SKM-1 treated with dmso at 0.1 percent for 144 hours (cell line): ENCODE measurements around the gene CCNO.

Experiments used
- DNase-seq: peaks from one replicate; lab custom pipeline; 2025; ENCODE audit not compliant: unreplicated experiment; lab: John Stamatoyannopoulos, UW

CCNO gene

DNA sequence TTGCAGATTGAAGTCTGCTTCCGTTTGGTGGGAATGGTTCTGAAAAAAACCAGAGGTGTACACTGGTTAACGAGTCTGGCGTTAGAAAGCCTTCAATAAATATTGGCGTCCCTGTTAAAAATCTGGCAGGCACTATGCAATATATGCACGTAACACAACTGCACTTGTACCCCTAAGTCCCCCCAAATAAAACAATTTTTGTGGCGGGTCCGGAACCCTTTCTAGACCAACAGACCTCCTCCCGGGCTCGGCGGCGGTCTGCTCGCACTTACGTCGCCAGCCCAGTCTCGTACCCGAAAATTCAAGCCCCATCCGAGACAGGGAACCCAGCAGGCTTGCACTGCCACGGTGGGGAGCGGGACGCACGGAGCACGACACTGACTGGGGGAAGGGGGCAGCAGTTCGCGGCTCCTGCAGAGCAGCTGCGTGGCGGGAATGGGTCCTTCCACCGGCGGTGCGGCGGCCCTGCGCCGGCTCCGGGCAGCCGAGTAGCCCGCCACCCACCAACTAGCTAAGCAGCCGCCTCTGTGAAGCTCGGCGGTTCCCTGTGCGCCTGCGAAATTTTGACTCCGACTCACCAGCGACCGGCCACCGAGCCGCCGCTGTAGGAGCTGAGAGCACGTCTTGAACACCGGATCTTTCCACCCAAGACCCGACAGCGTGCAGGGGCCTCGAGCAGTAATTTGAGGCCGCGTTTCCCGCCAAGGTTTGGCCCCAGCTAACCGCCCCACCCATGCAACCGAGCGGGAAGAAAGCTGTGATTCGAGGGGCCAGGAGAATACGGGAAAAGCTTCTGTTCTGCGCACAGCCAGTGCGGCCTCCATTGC, 10.2 kb downstream of the CCNO start:
- no peak for DNase-seq

DNA sequence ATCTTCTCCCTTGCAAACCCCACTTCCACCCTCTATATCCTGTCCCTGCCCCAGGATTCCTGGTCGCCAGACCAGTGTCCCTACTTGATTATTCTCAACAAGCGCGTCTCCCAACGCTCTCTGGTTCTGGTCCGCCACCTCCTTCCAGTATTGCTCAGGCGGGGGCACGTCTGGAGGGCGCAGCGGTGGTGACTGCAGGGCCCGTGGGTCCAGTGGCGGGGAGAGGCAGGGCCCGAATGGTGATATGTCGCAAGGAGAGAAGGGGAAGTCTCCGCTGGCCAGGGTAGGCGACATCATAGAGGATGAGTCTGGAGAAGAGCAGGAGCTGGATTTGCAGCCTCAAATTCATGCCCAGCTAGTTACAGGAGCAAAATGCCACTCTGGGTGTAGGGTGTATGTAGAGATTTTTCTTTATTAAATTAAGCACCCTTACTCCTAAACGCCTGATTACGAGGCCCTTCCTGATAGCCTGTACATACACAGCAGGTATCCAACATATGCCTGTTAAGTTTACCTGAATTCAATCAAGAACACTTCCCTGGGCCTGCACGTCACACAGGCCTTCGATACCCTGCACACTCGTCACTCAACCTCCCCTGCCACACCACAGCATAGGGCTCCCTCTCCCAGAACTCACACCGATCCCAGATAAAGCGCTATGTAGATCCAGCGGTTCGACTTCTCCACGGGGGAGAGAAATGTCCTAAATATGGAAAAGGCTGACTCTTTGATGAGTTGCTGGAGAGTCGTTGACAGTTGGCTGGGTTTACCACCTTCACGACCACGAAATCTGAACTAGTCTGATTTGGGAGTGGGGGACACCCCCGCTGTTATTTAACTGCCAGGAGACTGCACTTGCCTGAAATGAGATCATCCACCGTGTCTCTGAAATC, 11.1 kb downstream of the CCNO start:
- no peak for DNase-seq

DNA sequence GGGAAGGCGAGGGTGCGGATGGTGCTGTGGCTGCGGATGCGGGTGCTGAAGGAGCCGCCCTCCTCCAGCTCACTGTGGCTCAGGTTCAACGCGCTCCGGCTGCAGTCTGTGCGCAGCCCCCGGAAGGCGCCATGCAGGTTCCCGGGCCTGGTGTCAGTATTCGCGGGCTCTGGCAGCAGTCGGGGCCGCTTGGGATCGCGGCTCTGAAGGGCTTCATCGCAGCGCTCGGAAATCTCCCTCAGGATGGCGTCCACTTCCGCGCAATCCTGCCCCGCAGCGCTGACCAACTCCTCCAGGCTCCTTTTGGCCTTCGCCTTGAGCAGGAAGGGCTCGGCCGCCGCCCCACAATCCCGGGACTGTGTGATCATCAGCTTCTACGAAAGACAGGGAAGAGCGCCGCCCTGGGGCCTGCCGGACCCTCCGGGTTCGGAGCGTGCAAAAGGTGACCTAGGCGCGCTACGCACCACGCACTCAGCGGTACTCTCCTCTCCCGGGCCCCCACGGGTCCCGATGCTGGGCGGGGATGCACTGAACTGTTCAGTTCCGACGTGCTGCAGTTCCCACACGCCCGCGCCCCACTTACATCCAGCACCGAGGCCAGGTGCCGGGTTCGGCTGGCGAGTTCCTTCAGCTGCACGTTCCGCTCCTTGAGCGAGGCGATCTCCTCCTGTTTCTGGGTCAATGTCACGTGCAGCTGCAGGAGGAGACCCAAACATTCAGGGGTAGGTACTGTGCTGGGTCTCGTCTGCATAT, 12.8 kb downstream of the CCNO start:
- DNase-seq = no peak

DNA sequence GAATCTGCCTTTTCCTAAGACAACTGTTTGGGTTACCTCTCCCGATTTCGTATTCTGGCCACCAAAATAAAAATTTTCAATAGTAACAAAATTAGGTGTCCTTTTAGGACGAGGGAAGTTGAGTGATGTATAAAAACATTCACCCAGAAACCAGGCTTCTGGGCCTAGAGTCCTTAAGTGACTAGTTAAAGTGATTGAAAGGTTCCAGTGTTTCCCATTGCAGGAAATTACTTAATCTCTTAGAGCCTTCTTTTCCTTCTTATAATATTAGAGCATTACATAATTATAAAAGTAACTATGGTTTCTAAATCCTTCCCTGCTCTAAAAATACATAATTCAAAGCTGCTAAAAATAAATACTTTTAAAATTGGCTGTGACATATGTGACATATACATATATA, 13.6 kb downstream of the CCNO start:
- DNase-seq = no peak

DNA sequence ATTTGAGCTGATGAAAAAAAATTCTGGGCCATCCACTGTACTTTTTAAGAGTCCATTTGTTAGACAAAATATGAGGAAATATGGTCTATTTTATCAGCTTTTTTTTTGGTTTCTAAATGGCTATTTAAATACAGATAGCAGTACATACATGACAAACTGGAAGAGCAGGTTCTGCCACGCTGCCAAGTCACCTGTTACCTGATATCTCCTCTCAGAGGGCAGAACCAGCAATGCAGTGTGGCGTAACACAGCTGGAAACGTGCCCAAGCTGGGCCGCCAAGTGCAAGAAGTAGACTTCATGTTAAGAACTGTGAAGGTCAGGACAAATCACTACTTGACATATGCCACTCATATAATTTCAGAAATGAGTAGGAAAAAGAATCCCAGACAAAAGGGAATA, 14.4 kb downstream of the CCNO start:
- no peak for DNase-seq

DNA sequence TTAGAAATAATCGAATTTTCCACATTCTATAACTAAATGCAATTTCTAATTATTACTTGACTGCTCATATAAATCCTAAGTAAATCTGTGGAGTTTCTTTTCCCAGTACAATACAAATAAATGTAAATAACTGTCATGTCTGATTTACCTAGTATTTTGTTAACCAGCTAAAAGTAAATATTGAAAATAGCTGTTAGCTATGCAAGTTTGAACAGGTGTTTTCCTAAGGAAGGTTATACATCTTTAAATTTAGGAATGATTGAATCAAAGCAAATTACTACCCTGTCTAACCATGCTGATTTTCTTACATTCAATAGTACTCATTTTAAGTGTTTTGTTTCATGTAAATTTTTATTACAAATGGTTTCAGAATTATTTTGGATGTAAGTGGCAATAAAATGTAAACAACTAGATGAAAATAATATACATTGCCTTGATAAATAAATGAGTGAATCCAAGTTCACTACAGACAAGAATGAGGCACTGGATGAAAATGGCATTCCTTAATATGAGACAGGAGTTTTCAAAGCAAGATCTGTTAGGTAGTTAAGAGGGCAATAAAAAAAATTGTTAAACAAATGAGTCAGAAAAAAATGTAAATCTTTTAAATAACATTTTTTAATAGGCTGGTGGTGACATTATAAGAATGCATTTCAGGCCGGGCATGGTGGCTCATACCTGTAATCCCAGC, 22.1 kb downstream of the CCNO start:
- no peak for DNase-seq

DNA sequence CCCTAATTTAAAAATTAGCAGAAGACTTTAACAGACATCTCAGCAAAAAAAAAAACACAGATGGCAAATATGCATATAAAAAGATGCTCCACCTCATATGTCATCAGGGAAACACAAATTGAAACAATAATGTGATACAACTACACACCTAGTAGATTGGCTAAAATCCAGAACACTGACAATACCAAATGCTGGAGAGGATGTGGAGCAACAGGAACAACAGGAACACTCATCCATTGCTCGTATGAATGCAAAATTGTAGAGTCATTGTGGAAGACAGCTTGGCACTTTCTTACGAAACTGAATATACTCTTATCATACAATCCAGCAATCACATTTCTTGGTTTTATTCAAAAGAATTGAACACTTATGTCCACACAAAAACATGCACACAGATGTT, 28.4 kb downstream of the CCNO start:
- DNase-seq = no peak

DNA sequence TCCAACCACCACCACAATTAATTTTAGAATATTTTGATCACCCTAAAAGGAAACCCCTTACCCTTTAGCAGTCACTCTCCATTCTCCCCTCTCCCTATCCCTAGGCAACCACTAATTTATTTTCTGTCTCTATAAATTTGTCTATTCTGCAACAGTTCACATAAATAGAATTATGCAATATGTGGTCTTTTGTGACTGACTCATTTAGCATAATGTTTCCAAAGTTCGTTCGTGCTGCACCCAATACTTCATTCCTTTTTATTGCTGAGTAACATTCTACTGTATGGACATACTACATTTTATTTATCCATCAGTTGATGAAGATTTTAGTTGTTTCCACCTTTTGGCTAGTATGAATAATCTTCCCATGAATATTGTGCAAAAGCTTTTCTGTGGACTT, 42.2 kb downstream of the CCNO start:
- DNase-seq = no peak

DNA sequence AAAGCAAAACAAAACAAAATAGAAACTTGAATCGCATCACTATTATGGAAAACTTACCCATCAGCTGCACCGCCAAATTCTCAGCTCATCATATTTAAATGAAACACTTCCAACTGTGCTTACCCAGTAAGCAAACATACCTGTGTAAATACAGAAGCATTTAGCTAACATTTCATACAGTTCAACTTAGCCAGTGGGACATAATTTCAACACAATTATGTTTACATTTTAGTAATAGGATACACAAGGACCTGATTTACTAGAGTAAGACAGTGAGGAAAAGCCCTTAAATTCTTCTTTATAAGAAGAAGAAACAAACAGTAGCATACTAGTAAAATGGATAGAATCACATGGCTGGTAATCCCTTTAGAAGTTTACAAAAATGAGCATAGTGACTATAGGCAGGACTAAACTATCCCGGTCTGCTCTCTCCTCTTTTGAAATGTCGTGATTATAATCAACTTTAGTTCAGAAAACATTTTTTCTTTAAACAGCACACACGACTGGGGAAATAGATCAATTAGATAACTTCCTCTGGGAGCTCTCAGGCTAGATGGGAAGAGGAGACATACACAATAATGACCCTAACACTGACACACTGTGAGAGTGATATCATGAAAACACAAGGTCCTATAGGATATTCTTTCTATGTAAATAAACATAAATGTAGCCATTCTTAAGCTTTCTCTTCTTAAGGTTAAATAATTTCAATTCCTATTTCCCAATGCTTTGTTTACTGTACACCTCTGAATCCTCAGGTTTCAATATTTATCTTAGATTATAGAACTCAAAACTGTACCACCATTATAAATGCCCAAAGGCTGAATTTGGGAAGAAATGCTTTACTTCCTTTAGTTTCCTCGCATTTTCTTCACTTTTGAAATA, 44.5 kb downstream of the CCNO start:
- no peak for DNase-seq

DNA sequence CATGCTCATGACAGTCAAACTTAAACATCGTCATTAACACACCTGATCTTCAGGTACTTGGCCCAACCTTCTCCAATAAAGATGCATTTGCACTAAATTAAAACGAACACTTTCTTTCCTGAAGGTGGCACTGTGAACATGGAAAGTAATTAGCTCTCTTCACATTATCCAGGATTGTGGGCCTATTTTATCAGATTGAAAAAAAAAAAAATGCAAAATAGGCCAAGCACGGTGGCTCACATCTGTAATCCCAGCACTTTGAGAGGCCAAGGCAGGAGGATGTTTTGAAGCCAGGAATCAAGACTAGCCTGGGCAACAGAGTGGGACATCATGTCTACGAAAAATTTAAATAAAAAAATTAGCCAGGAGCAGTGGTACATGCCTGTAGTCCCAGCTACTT, 46.0 kb downstream of the CCNO start:
- no peak for DNase-seq
